Pancreas (tissue), 10 donors: ENCODE measurements around the gene EIF3D. TPM values are rescaled to one million over a fixed set of nuclear protein-coding genes. Genes with fewer than 3 reads are reported as not detected.
"Not testable (repeated sequence)": the region's sequence is repeated elsewhere in the genome, so short reads cannot be mapped to it uniquely, and the experiment has no call there.

ENCODE experiments used
- ATAC-seq, 4 donors: fragments of 200-7000 bp; cut with Tn5 transposase; one replicate each; pipeline versions ENCODE4 v1.8.0 to v1.9.1; 2020; ENCODE audit warnings: mild to moderate bottlenecking in 4 of 4, moderate library complexity in 4 of 4
- DNase-seq, 6 donors: peaks; one replicate each; pipeline ENCODE4 v3.0.0-alpha.2; 2020
- FAIRE-seq: peaks from 2 replicates; lab custom pipeline; 2012; peaks lifted over from hg19 to GRCh38; lab: Jason Lieb, UNC
- H3K27ac ChIP-seq, 4 donors: fragments of 200-600 bp; sonication (generic); 1 replicate in 3 of 4; 2 replicates in 1 of 4; pipeline versions ENCODE4 v1.5.0 to v1.8.0; 2020
- H3K27me3 ChIP-seq, 4 donors: fragments of 200-600 bp; one replicate each; pipeline ENCODE4 v1.8.0; 2021
- H3K36me3 ChIP-seq, 3 donors: fragments of 200-600 bp; sonication (generic) in 1 of 3; one replicate each; pipeline versions ENCODE4 v1.5.0 to v1.8.0; 2020 to 2021
- H3K4me1 ChIP-seq, 3 donors: fragments of 200-600 bp; one replicate each; pipeline ENCODE4 v1.8.0; 2021
- H3K4me3 ChIP-seq, 4 donors: fragments of 200-600 bp; sonication (generic) in 2 of 4; one replicate each; pipeline versions ENCODE4 v1.5.0 to v1.8.0; 2020 to 2021
- H3K9me3 ChIP-seq, 4 donors: fragments of 200-600 bp; one replicate each; pipeline ENCODE4 v1.8.0; 2021
- CTCF ChIP-seq, 4 donors: fragments of 200-600 bp; sonication (generic) in 3 of 4; IDR thresholded peaks; one replicate each; pipeline versions ENCODE4 v1.5.0 to v1.8.0; 2021; ENCODE audit warnings: antibody characterized with exemption in 4 of 4
- WGBS, 2 donors: extraction: QIAGEN DNeasy Blood & Tissue Kit; methylation state at CpG; one replicate each; pipeline ENCODE4 v1.1.7; 2013; 5-methylcytosine and 5-hydroxymethylcytosine counted together
- intact Hi-C, 3 donors: fragments of 100-400 bp; cut with DNase I; formaldehyde crosslinking; loops; one replicate each; pipeline versions ENCODE4 v1.11.1 to v1.14.2; 2022
- polyA plus RNA-seq, 2 donors: library from polyadenylated mRNA; stranded (reverse); fragments of 200-250 nt; gene quantifications; one replicate each; pipeline ENCODE4 v1.2.3, GENCODE V29; 2013
- total RNA-seq, 6 donors: library from RNA; stranded (reverse); fragmentation: NEBNext Ultra II Directional in 4 of 6; extraction: Animal tissue kit (Norgen Biotek cat#: 25700) in 4 of 6; gene quantifications; one replicate each; pipeline versions ENCODE4 v1.2.1 to v1.2.4, GENCODE V29; 2021 to 2023
- donor health status: healthy with polysubstance abuse.
- donor health status: DM: no; HTN: no; CAD: no; lungs with moderate emphysema.
- donor health status: DM: no; HTN: no; CAD: no.
- donor health status: control.
- donor health status: control.
- donor health status: Bipolar disorder and iron deficiency.
- donor health status: DM: yes; HTN: yes; CAD: no.
- donor health status: DM: no; HTN: no; CAD: no.
- donor health status: DM: no; HTN: no; CAD: no.
- donor health status: DM: yes; HTN: yes; CAD: no.

The EIF3D gene
- total and polyA plus RNA-seq, 8 donors: 106 to 182 (median 136) TPM

- Histone ChIP-seq H3K36me3 (peaks cover 7 to 21% (median 11%) of the 10 kb centered on the region in 3 donors), H3K4me1 (peaks cover 0 to 10% (median 0%) of the 10 kb centered on the region in 3 donors), H3K27me3 (no peaks in the 10 kb centered on the region), H3K4me3 (peak overlapping the region; percentile 60 to 89 (median 78)), H3K9me3 (no peaks in the 10 kb centered on the region), H3K27ac (peak overlapping the region; percentile 76 to 91 (median 86))
- TF ChIP-seq CTCF (IDR thresholded peaks at IDR 0.05): no peak
- no peak for FAIRE-seq
- intact Hi-C loops: no loop called here
- ATAC-seq: peak in 1 of 4 donors; percentile 8
- WGBS, 2 donors: 3% methylated on average over 8 of the region's 8 CpGs
- no peak for DNase-seq
These were observed 625 bp downstream of the EIF3D start for GRCh38 chr22:36528341-36528740.

DNA sequence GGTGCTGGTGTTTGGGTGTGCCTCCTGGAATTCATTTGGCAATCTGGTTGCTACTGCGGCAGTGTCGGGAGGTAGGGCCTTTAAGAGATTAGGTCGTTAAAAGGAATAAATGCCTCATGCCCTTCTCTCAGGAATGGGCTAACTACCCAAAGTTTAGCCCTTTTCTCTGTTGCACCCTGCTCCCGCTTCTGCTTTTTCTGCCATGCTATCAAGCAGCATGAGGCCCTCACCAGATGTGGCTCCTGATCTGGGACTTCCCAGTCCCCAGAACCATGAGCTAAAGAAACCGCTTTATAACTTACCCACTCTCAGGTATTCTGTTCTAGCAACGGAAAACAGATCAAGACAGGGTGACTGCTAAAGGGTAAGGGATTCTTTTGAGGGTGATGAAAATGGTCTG, 6.3 kb downstream of the EIF3D start:
- H3K27me3 ChIP-seq: no peaks in the 10 kb centered on the region
- H3K4me3 ChIP-seq: no peak overlapping the region
- peaks cover 19 to 78% (median 57%) of the 10 kb centered on the region in 3 donors for H3K36me3 ChIP-seq
- H3K27ac ChIP-seq: no peak overlapping the region
- 94 to 95% methylated on average over 6 of the region's 6 CpGs for WGBS, 2 donors
- DNase-seq (no peak), FAIRE-seq (no peak), ATAC-seq (no peak)
- TF ChIP-seq CTCF (IDR thresholded peaks at IDR 0.05): no peak
- intact Hi-C loops: no loop called here
- H3K9me3 ChIP-seq: no peaks in the 10 kb centered on the region
- peaks cover 0 to 8% (median 0%) of the 10 kb centered on the region in 3 donors for H3K4me1 ChIP-seq

DNA sequence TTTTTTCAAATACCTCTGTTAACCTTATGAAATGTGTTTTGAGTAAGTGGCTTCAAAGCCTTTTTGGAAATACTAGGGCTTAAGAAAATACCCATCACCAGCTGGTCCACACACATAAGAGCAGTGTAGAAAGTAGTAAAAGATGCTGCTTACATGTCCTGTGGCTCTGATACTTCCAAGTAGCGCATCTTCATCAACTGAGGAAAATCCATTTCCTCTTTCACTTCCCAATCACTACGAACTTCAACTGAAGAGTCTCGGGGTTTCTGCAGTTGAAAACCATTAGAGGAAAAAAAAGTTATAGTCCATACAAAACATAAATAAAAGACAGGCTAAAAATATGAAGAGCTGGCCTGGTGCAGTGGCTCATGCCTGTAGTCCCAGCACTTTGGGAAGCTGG, 8.5 kb downstream of the EIF3D start:
- FAIRE-seq (no peak), ATAC-seq (no peak), DNase-seq (no peak)
- intact Hi-C loops: no loop called here
- 91 to 93% methylated on average over 3 of the region's 3 CpGs for WGBS, 2 donors
- Histone ChIP-seq H3K36me3 (peaks cover 30 to 100% (median 77%) of the 10 kb centered on the region in 3 donors), H3K9me3 (no peaks in the 10 kb centered on the region), H3K4me1 (no peaks in the 10 kb centered on the region), H3K27me3 (no peaks in the 10 kb centered on the region), H3K4me3 (no peak overlapping the region), H3K27ac (no peak overlapping the region)
- no peak for TF ChIP-seq CTCF (IDR thresholded peaks at IDR 0.05)

DNA sequence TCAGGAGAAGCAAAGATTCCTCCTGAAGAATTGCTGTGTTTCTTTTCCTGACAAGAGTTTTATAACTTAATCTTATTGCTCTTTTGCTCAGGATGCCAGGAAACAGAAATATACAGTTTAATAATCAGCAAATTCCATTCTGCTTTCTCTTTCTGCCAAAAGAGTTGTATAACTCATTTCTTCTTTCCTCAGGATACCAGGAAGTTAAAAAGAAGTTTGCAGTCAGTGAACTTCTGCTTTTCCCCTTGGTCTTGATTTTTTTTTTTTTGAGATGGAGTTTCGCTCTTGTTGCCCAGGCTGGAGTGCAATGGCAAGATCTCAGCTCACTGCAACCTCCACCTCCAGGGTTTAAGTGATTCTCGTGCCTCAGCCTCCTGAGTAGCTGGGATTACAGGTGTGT, 9.1 kb downstream of the EIF3D start:
- H3K4me3 ChIP-seq, DNase-seq, H3K27me3 ChIP-seq, H3K27ac ChIP-seq, H3K4me1 ChIP-seq, FAIRE-seq, H3K9me3 ChIP-seq, intact Hi-C loops: not testable (repeated sequence)
- 84 to 95% methylated on average over 2 of the region's 2 CpGs for whole genome bisulfite sequencing, 2 donors
- peaks cover 34 to 100% (median 81%) of the 10 kb centered on the region in 3 donors for H3K36me3 ChIP-seq
- ATAC-seq: peak in 1 of 4 donors; percentile 15

GRCh38 chr22:36514766-36515165, 14.2 kb downstream of the EIF3D start:
- Histone ChIP-seq H3K4me3 (no peak overlapping the region), H3K27ac (no peak overlapping the region), H3K27me3 (no peaks in the 10 kb centered on the region), H3K36me3 (peaks cover 22 to 96% (median 85%) of the 10 kb centered on the region in 3 donors), H3K4me1 (no peaks in the 10 kb centered on the region), H3K9me3 (no peaks in the 10 kb centered on the region)
- WGBS, 2 donors: 96 to 100% methylated on average over 1 of the region's 1 CpG
- FAIRE-seq: no peak
- no peak for DNase-seq
- TF ChIP-seq CTCF (IDR thresholded peaks at IDR 0.05): no peak
- intact Hi-C loops: no loop called here
- ATAC-seq: no peak
